ENCODE measurements around the gene FADS2.

DNA sequence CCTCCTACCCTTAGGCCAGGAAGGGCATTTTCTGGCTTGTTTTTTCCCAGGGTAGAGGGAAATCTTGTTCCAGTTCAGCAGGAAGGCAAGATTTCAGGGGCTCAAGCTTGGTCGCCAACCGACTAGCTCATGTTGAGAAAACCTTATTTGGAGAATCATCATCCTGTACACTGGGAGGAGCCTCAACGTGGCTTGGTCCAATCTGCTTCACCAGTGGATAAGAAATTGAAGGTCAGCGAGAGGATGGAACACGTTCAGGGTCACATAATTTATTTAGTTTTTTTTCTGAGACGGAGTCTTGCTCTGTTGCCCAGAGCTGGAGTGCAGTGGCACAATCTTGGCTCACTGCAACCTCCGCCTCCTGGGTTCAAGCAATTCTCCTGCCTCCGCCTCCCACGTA is 20.5 kb downstream of the FADS2 start:
- TF ChIP-seq POLR2AphosphoS5 (IDR thresholded peaks at IDR 0.05; ENCODE audit: low read depth, low read length): no peak
- TF ChIP-seq POLR2A (IDR thresholded peaks at IDR 0.05; ENCODE audit: low read depth, low read length): no peak

All from GM12892 (cell line).